ENCODE data around the gene PAX6. TPM values are rescaled to one million over a fixed set of nuclear protein-coding genes. Genes with fewer than 3 reads are reported as not detected.

PAX6 gene
- total RNA-seq, 2 experiments from 2014 or later, result not detected

- H3K27me3 Mint-ChIP-seq, result peaks cover 99% of the 10 kb centered on the region
- H3K36me3 Mint-ChIP-seq, result peaks cover 16% of the 10 kb centered on the region
- H3K27ac Mint-ChIP-seq, result no peak overlapping the region
- H3K9me3 Mint-ChIP-seq, result peaks cover 30% of the 10 kb centered on the region
- H3K4me1 Mint-ChIP-seq, result peaks cover 29% of the 10 kb centered on the region
- peak overlapping the region; percentile 29 for H3K4me3 Mint-ChIP-seq
- no peak for DNase-seq
Observed at GRCh38 chr11:31798554-31799434, 12.3 kb downstream of the PAX6 start.

GRCh38 chr11:31798057-31798553 lies 13.0 kb downstream of the PAX6 start:
- Mint-ChIP-seq H3K27ac (peak overlapping the region; percentile 70), H3K36me3 (peaks cover 16% of the 10 kb centered on the region), H3K9me3 (peaks cover 23% of the 10 kb centered on the region), H3K27me3 (peaks cover 99% of the 10 kb centered on the region), H3K4me1 (peaks cover 22% of the 10 kb centered on the region), H3K4me3 (peak overlapping the region; percentile 42)
- DNase-seq, result no peak

- peaks cover 92% of the 10 kb centered on the region for H3K27me3 Mint-ChIP-seq
- peaks cover 16% of the 10 kb centered on the region for H3K4me1 Mint-ChIP-seq
Observed at GRCh38 chr11:31797190-31798056, 13.7 kb downstream of the PAX6 start.

GRCh38 chr11:31796499-31797189 lies 14.5 kb downstream of the PAX6 start:
- no peak overlapping the region for H3K27ac Mint-ChIP-seq
- H3K4me1 Mint-ChIP-seq, result peaks cover 16% of the 10 kb centered on the region
- peaks cover 13% of the 10 kb centered on the region for H3K36me3 Mint-ChIP-seq

More at GRCh38 chr11:31797190-31798056, 13.7 kb downstream of the PAX6 start:
- peak overlapping the region; percentile 70 for H3K27ac Mint-ChIP-seq
- H3K9me3 Mint-ChIP-seq, result peaks cover 18% of the 10 kb centered on the region
- DNase-seq, result no peak
- peak overlapping the region; percentile 42 for H3K4me3 Mint-ChIP-seq
- peaks cover 13% of the 10 kb centered on the region for H3K36me3 Mint-ChIP-seq

GRCh38 chr11:31795706-31796498 lies 15.2 kb downstream of the PAX6 start:
- no peak for DNase-seq
- Mint-ChIP-seq H3K36me3 (peaks cover 8% of the 10 kb centered on the region), H3K27me3 (peaks cover 77% of the 10 kb centered on the region), H3K27ac (no peak overlapping the region), H3K4me1 (peaks cover 16% of the 10 kb centered on the region), H3K4me3 (no peak overlapping the region), H3K9me3 (peaks cover 14% of the 10 kb centered on the region)

More at GRCh38 chr11:31796499-31797189, 14.5 kb downstream of the PAX6 start:
- Mint-ChIP-seq H3K27me3 (peaks cover 84% of the 10 kb centered on the region), H3K4me3 (no peak overlapping the region), H3K9me3 (peaks cover 18% of the 10 kb centered on the region)
- no peak for DNase-seq

GRCh38 chr11:31794548-31794947 lies 16.6 kb downstream of the PAX6 start:
- Mint-ChIP-seq H3K27me3 (peaks cover 63% of the 10 kb centered on the region), H3K27ac (no peak overlapping the region)

GRCh38 chr11:31793264-31793663 lies 17.9 kb downstream of the PAX6 start:
- Mint-ChIP-seq H3K27me3 (peaks cover 50% of the 10 kb centered on the region), H3K4me3 (no peak overlapping the region), H3K9me3 (peaks cover 6% of the 10 kb centered on the region), H3K4me1 (peaks cover 7% of the 10 kb centered on the region), H3K27ac (no peak overlapping the region), H3K36me3 (peaks cover 1% of the 10 kb centered on the region)
- no peak for DNase-seq

More at GRCh38 chr11:31794548-31794947, 16.6 kb downstream of the PAX6 start:
- Mint-ChIP-seq H3K36me3 (peaks cover 3% of the 10 kb centered on the region), H3K4me3 (no peak overlapping the region), H3K9me3 (peaks cover 6% of the 10 kb centered on the region), H3K4me1 (peaks cover 7% of the 10 kb centered on the region)
- DNase-seq, result no peak

GRCh38 chr11:31792456-31792855 lies 18.7 kb downstream of the PAX6 start:
- peaks cover 42% of the 10 kb centered on the region for H3K27me3 Mint-ChIP-seq
- H3K27ac Mint-ChIP-seq, result no peak overlapping the region
- peaks cover 3% of the 10 kb centered on the region for H3K9me3 Mint-ChIP-seq
- no peaks in the 10 kb centered on the region for H3K36me3 Mint-ChIP-seq
- H3K4me1 Mint-ChIP-seq, result peaks cover 3% of the 10 kb centered on the region
- DNase-seq, result no peak
- H3K4me3 Mint-ChIP-seq, result no peak overlapping the region

GRCh38 chr11:31792036-31792435 lies 19.1 kb downstream of the PAX6 start:
- Mint-ChIP-seq H3K27ac (no peak overlapping the region), H3K9me3 (peaks cover under 1% of the 10 kb centered on the region), H3K27me3 (peaks cover 38% of the 10 kb centered on the region), H3K4me3 (no peak overlapping the region), H3K4me1 (peaks cover under 1% of the 10 kb centered on the region), H3K36me3 (no peaks in the 10 kb centered on the region)
- DNase-seq, result no peak

GRCh38 chr11:31790649-31791048 lies 20.5 kb downstream of the PAX6 start:
- Mint-ChIP-seq H3K36me3 (no peaks in the 10 kb centered on the region), H3K27me3 (peaks cover 24% of the 10 kb centered on the region), H3K4me3 (no peak overlapping the region), H3K27ac (no peak overlapping the region), H3K4me1 (no peaks in the 10 kb centered on the region), H3K9me3 (no peaks in the 10 kb centered on the region)
- DNase-seq, result no peak

GRCh38 chr11:31788085-31788484 lies 23.0 kb downstream of the PAX6 start:
- Mint-ChIP-seq H3K36me3 (no peaks in the 10 kb centered on the region), H3K4me3 (no peak overlapping the region), H3K4me1 (no peaks in the 10 kb centered on the region), H3K27me3 (no peaks in the 10 kb centered on the region), H3K9me3 (no peaks in the 10 kb centered on the region), H3K27ac (no peak overlapping the region)
- DNase-seq, result no peak

GRCh38 chr11:31786996-31787685 lies 24.0 kb downstream of the PAX6 start:
- H3K36me3 Mint-ChIP-seq, result no peaks in the 10 kb centered on the region
- H3K9me3 Mint-ChIP-seq, result no peaks in the 10 kb centered on the region
- no peaks in the 10 kb centered on the region for H3K27me3 Mint-ChIP-seq
- no peaks in the 10 kb centered on the region for H3K4me1 Mint-ChIP-seq
- no peak overlapping the region for H3K27ac Mint-ChIP-seq
- no peak for DNase-seq
- H3K4me3 Mint-ChIP-seq, result no peak overlapping the region

GRCh38 chr11:31784611-31785010 lies 26.5 kb downstream of the PAX6 start:
- Mint-ChIP-seq H3K27me3 (no peaks in the 10 kb centered on the region), H3K9me3 (no peaks in the 10 kb centered on the region), H3K4me3 (no peak overlapping the region), H3K36me3 (peaks cover 2% of the 10 kb centered on the region), H3K4me1 (no peaks in the 10 kb centered on the region), H3K27ac (no peak overlapping the region)
- DNase-seq, result no peak

All from activated naive CD8-positive, alpha-beta T cell treated with anti-CD3 and anti-CD28 coated beads for 36 hours (primary cell).